ENCODE measurements around the gene PNLIP.

Gene PNLIP

GRCh38 chr10:116574797-116575196 lies 29.1 kb downstream of the PNLIP start:
- no peaks in the 10 kb centered on the region for H3K36me3 ChIP-seq (ENCODE audit: insufficient read depth, low read length)
- no peaks in the 10 kb centered on the region for H3K4me1 ChIP-seq (ENCODE audit: insufficient read depth, low read length)
- H3K4me3 ChIP-seq (ENCODE audit: low read length): no peak overlapping the region
- no peaks in the 10 kb centered on the region for H3K9me3 ChIP-seq (ENCODE audit: insufficient read depth, low read depth, low read length)
- H3K27me3 ChIP-seq (ENCODE audit: insufficient read depth, low read length): no peaks in the 10 kb centered on the region
- no peak overlapping the region for H3K9ac ChIP-seq (ENCODE audit: low read depth, low read length)
- WGBS: 98% methylated on average over 2 of the region's 3 CpGs
- H3K27ac ChIP-seq (ENCODE audit: low read depth, low read length): no peak overlapping the region

GRCh38 chr10:116587878-116588591 lies 42.3 kb downstream of the PNLIP start:
- Histone ChIP-seq H3K9ac (ENCODE audit: low read depth, low read length) (no peak overlapping the region), H3K9me3 (ENCODE audit: insufficient read depth, low read depth, low read length) (0 out of 2 replicates have a peak, but pooled peaks cover 2% of the 10 kb centered on the region), H3K36me3 (ENCODE audit: insufficient read depth, low read length) (no peaks in the 10 kb centered on the region), H3K4me1 (ENCODE audit: insufficient read depth, low read length) (no peaks in the 10 kb centered on the region), H3K4me3 (ENCODE audit: low read length) (no peak overlapping the region), H3K27ac (ENCODE audit: low read depth, low read length) (no peak overlapping the region), H3K27me3 (ENCODE audit: insufficient read depth, low read length) (no peaks in the 10 kb centered on the region)
- WGBS: 91% methylated on average over 8 of the region's 8 CpGs

- Histone ChIP-seq H3K4me1 (ENCODE audit: insufficient read depth, low read length) (no peaks in the 10 kb centered on the region), H3K27me3 (ENCODE audit: insufficient read depth, low read length) (no peaks in the 10 kb centered on the region), H3K36me3 (ENCODE audit: insufficient read depth, low read length) (no peaks in the 10 kb centered on the region), H3K9me3 (ENCODE audit: insufficient read depth, low read depth, low read length) (0 out of 2 replicates have a peak, but pooled peaks cover 2% of the 10 kb centered on the region), H3K4me3 (ENCODE audit: low read length) (no peak overlapping the region), H3K27ac (ENCODE audit: low read depth, low read length) (no peak overlapping the region), H3K9ac (ENCODE audit: low read depth, low read length) (no peak overlapping the region)
- 94% methylated on average over 2 of the region's 2 CpGs for WGBS
Observed at GRCh38 chr10:116588995-116589394, 43.3 kb downstream of the PNLIP start.

GRCh38 chr10:116589926-116590325 lies 44.2 kb downstream of the PNLIP start:
- 0 out of 2 replicates have a peak, but pooled peaks cover 2% of the 10 kb centered on the region for H3K9me3 ChIP-seq (ENCODE audit: insufficient read depth, low read depth, low read length)
- WGBS: 92% methylated on average over 2 of the region's 2 CpGs
- no peak overlapping the region for H3K27ac ChIP-seq (ENCODE audit: low read depth, low read length)
- H3K27me3 ChIP-seq (ENCODE audit: insufficient read depth, low read length): no peaks in the 10 kb centered on the region
- no peaks in the 10 kb centered on the region for H3K36me3 ChIP-seq (ENCODE audit: insufficient read depth, low read length)
- no peaks in the 10 kb centered on the region for H3K4me1 ChIP-seq (ENCODE audit: insufficient read depth, low read length)
- H3K4me3 ChIP-seq (ENCODE audit: low read length): no peak overlapping the region
- H3K9ac ChIP-seq (ENCODE audit: low read depth, low read length): no peak overlapping the region

GRCh38 chr10:116590590-116591444 lies 45.1 kb downstream of the PNLIP start, which contains the start of gene PNLIPRP1:
Gene PNLIPRP1, plus strand, starts transcription at chr10:116590959. Its CDS starts 171 bp downstream, at chr10:116591130.
- no peak within 1 kb of the TSS for H3K4me3 ChIP-seq (ENCODE audit: low read length)
- H3K4me1 ChIP-seq (ENCODE audit: insufficient read depth, low read length): no peaks in the 10 kb centered on the region
- H3K36me3 ChIP-seq (ENCODE audit: insufficient read depth, low read length): no peaks in the 10 kb centered on the region
- H3K27ac ChIP-seq (ENCODE audit: low read depth, low read length): no peak within 1 kb of the TSS
- 94% methylated on average over 9 of the region's 9 CpGs for WGBS
- H3K9me3 ChIP-seq (ENCODE audit: insufficient read depth, low read depth, low read length): 0 out of 2 replicates have a peak, but pooled peaks cover 2% of the 10 kb centered on the region
- H3K27me3 ChIP-seq (ENCODE audit: insufficient read depth, low read length): no peaks in the 10 kb centered on the region
- H3K9ac ChIP-seq (ENCODE audit: low read depth, low read length): no peak within 1 kb of the TSS

- Histone ChIP-seq H3K4me3 (ENCODE audit: low read length) (no peak overlapping the region), H3K27ac (ENCODE audit: low read depth, low read length) (no peak overlapping the region), H3K27me3 (ENCODE audit: insufficient read depth, low read length) (no peaks in the 10 kb centered on the region), H3K36me3 (ENCODE audit: insufficient read depth, low read length) (no peaks in the 10 kb centered on the region), H3K9ac (ENCODE audit: low read depth, low read length) (no peak overlapping the region), H3K9me3 (ENCODE audit: insufficient read depth, low read depth, low read length) (0 out of 2 replicates have a peak, but pooled peaks cover 2% of the 10 kb centered on the region), H3K4me1 (ENCODE audit: insufficient read depth, low read length) (no peaks in the 10 kb centered on the region)
- WGBS: 93% methylated on average over 5 of the region's 5 CpGs
Observed at GRCh38 chr10:116593139-116593740, 47.5 kb downstream of the PNLIP start.

- H3K36me3 ChIP-seq (ENCODE audit: insufficient read depth, low read length): no peaks in the 10 kb centered on the region
- no peak overlapping the region for H3K4me3 ChIP-seq (ENCODE audit: low read length)
- H3K9ac ChIP-seq (ENCODE audit: low read depth, low read length): no peak overlapping the region
- H3K4me1 ChIP-seq (ENCODE audit: insufficient read depth, low read length): no peaks in the 10 kb centered on the region
- 92% methylated on average over 7 of the region's 7 CpGs for WGBS
- no peak overlapping the region for H3K27ac ChIP-seq (ENCODE audit: low read depth, low read length)
- no peaks in the 10 kb centered on the region for H3K27me3 ChIP-seq (ENCODE audit: insufficient read depth, low read length)
- no peaks in the 10 kb centered on the region for H3K9me3 ChIP-seq (ENCODE audit: insufficient read depth, low read depth, low read length)
Observed at GRCh38 chr10:116594525-116595035, 48.8 kb downstream of the PNLIP start.

GRCh38 chr10:116596062-116596461 lies 50.3 kb downstream of the PNLIP start:
- H3K4me3 ChIP-seq (ENCODE audit: low read length): no peak overlapping the region
- H3K9ac ChIP-seq (ENCODE audit: low read depth, low read length): no peak overlapping the region
- no peaks in the 10 kb centered on the region for H3K9me3 ChIP-seq (ENCODE audit: insufficient read depth, low read depth, low read length)
- no peak overlapping the region for H3K27ac ChIP-seq (ENCODE audit: low read depth, low read length)
- H3K4me1 ChIP-seq (ENCODE audit: insufficient read depth, low read length): no peaks in the 10 kb centered on the region
- no peaks in the 10 kb centered on the region for H3K27me3 ChIP-seq (ENCODE audit: insufficient read depth, low read length)
- H3K36me3 ChIP-seq (ENCODE audit: insufficient read depth, low read length): no peaks in the 10 kb centered on the region
- 89% methylated on average over 2 of the region's 2 CpGs for whole genome bisulfite sequencing

GRCh38 chr10:116597543-116597942 lies 51.8 kb downstream of the PNLIP start:
- Histone ChIP-seq H3K4me1 (ENCODE audit: insufficient read depth, low read length) (no peaks in the 10 kb centered on the region), H3K4me3 (ENCODE audit: low read length) (no peak overlapping the region), H3K9ac (ENCODE audit: low read depth, low read length) (no peak overlapping the region), H3K9me3 (ENCODE audit: insufficient read depth, low read depth, low read length) (no peaks in the 10 kb centered on the region), H3K27ac (ENCODE audit: low read depth, low read length) (no peak overlapping the region), H3K36me3 (ENCODE audit: insufficient read depth, low read length) (no peaks in the 10 kb centered on the region), H3K27me3 (ENCODE audit: insufficient read depth, low read length) (no peaks in the 10 kb centered on the region)
- WGBS: 89% methylated on average over 5 of the region's 5 CpGs

GRCh38 chr10:116598329-116598728 lies 52.6 kb downstream of the PNLIP start:
- H3K4me1 ChIP-seq (ENCODE audit: insufficient read depth, low read length): no peaks in the 10 kb centered on the region
- H3K9ac ChIP-seq (ENCODE audit: low read depth, low read length): no peak overlapping the region
- H3K27ac ChIP-seq (ENCODE audit: low read depth, low read length): no peak overlapping the region
- H3K9me3 ChIP-seq (ENCODE audit: insufficient read depth, low read depth, low read length): no peaks in the 10 kb centered on the region
- H3K27me3 ChIP-seq (ENCODE audit: insufficient read depth, low read length): no peaks in the 10 kb centered on the region
- H3K36me3 ChIP-seq (ENCODE audit: insufficient read depth, low read length): no peaks in the 10 kb centered on the region
- H3K4me3 ChIP-seq (ENCODE audit: low read length): no peak overlapping the region

GRCh38 chr10:116599991-116600390 lies 54.3 kb downstream of the PNLIP start:
- Histone ChIP-seq H3K27ac (ENCODE audit: low read depth, low read length) (no peak overlapping the region), H3K9me3 (ENCODE audit: insufficient read depth, low read depth, low read length) (no peaks in the 10 kb centered on the region), H3K4me3 (ENCODE audit: low read length) (no peak overlapping the region), H3K36me3 (ENCODE audit: insufficient read depth, low read length) (no peaks in the 10 kb centered on the region), H3K9ac (ENCODE audit: low read depth, low read length) (no peak overlapping the region), H3K27me3 (ENCODE audit: insufficient read depth, low read length) (no peaks in the 10 kb centered on the region), H3K4me1 (ENCODE audit: insufficient read depth, low read length) (no peaks in the 10 kb centered on the region)
- WGBS: 46% methylated on average over 5 of the region's 5 CpGs
